ENCODE results near the gene DMXL2.

DMXL2 gene

GRCh38 chr15:51524376-51524775 is 98.2 kb downstream of the DMXL2 start:
- TF ChIP-seq CTCF (IDR thresholded peaks at IDR 0.05; ENCODE audit: low read depth, low read length) = no peak
- no peak overlapping the region for H3K4me3 ChIP-seq (ENCODE audit: low read depth, low read length)

DNA sequence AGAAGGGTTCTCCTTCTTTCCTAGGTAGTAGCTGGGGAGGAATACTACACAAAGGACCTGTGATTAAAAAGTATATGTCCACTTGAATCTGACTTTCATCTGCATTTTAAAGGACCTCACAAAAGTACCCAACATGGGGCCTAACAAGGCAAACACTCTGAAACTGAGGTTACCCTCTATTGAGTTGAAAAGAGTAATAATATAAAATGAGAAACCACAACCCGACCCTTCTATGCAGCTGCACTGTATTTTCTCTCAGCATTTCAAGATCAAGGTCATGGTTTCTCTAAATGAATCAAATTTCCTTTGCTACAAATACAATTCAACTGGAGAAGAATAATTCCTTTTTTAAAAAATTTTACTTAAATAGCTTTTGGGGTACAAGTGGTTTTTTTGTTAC is 106.3 kb downstream of the DMXL2 start:
- no peak overlapping the region for H3K4me3 ChIP-seq (ENCODE audit: low read depth, low read length)
- TF ChIP-seq CTCF (IDR thresholded peaks at IDR 0.05; ENCODE audit: low read depth, low read length) = no peak

DNA sequence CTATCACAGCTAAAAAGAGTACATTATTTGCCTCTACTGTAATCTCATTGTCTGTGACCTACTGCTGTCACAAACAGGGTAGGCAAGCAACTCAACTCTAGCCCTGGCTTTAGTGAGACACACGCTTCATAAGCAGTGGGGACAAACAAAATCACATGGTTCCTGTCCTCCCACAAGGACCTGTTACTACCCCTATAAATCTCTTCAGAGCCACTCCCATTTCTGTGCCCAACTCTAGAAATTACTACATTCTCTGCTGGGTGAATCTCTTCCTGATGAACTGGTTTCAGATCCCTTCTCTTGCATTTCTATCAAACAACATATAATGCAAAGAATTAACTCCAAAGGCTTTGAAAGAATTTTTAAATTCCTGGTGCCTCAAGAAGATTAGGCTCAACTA is 117.3 kb downstream of the DMXL2 start:
- H3K4me3 ChIP-seq (ENCODE audit: low read depth, low read length) = no peak overlapping the region
- TF ChIP-seq CTCF (IDR thresholded peaks at IDR 0.05; ENCODE audit: low read depth, low read length) = no peak

DNA sequence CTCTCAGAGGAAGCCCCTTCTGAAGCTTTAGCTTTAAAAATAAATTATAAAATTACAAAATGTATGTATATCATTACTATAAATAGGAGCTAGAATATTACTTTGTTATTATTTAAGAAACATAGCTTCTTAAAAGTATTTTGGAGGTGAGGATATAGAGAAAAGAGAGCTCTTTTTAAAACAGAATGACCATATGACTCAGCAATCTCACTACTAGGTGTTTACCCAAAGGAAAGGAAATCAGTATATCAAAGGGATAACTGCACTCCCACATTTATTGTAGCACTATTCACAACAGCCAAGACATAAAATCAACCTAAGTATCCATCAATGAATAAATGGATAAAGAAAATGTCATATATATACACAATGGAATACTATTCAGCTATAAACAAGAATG is 119.6 kb downstream of the DMXL2 start:
- no peak overlapping the region for H3K4me3 ChIP-seq (ENCODE audit: low read depth, low read length)
- no peak for TF ChIP-seq CTCF (IDR thresholded peaks at IDR 0.05; ENCODE audit: low read depth, low read length)

DNA sequence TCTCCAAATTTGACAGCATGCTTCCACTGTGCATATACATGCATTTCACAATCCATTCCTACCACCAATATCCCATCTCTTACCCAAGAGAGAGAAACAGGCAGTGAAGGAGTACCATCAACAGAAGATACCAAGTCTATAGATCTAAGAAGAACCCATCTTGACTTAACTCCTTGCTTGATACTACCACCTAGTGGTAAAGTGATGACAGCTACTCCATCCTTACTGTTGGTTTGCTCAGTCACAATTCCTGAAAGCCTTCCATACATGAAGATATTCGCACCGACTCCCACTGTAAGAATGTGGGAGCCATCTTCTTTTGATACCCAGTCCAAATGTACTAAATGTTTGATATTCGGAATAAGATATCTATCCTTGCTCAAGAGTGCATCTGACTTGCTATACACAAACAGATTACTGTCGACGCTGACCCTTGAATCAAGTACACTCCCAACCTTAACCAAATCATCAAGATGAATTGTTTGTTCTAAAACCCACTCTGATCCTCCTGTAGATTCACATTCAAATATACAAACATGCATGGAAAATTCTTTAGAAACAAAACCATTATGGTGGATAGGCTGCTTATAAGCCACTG is 123.1 kb downstream of the DMXL2 start:
- TF ChIP-seq CTCF (IDR thresholded peaks at IDR 0.05; ENCODE audit: low read depth, low read length) = peak; percentile 55
- H3K4me3 ChIP-seq (ENCODE audit: low read depth, low read length) = no peak overlapping the region

DNA sequence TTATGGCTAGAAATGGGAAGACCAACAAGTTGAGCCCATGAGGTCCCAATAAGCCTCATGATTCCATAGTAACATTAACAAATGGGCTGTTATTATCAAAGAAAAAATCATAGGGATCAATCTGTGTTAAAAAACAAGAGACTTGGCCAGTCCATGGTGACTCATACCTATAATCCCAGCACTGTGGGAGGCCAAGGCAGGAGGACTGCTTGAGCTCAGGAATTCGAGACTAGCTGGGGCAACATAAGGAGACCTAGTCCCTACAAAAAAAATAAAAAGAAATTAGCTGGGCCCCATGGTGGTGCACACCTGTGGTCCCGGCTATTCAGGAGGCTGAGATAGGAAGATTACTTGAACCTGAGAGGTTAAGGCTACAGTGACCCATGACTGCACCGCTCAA is 124.8 kb downstream of the DMXL2 start:
- TF ChIP-seq CTCF (IDR thresholded peaks at IDR 0.05; ENCODE audit: low read depth, low read length) = no peak
- H3K4me3 ChIP-seq (ENCODE audit: low read depth, low read length) = no peak overlapping the region

GRCh38 chr15:51496246-51496645 is 126.3 kb downstream of the DMXL2 start:
- TF ChIP-seq CTCF (IDR thresholded peaks at IDR 0.05; ENCODE audit: low read depth, low read length) = no peak
- no peak overlapping the region for H3K4me3 ChIP-seq (ENCODE audit: low read depth, low read length)

All from WI38 (cell line).